HG03460 (cell line): ENCODE data around the gene OMA1.

Source experiments
- ATAC-seq: cut with Tn5 transposase; IDR thresholded peaks from one replicate; pipeline ENCODE4 v1.9.1; 2021; ENCODE audit not compliant: unreplicated experiment

Gene OMA1

GRCh38 chr1:58432851-58433668, 113.5 kb downstream of the OMA1 start:
- ATAC-seq = no peak

GRCh38 chr1:58431901-58432620, 114.5 kb downstream of the OMA1 start:
- ATAC-seq = no peak
